ENCODE results near the gene C19orf85.
"Not testable (repeated sequence)": the region's sequence is repeated elsewhere in the genome, so short reads cannot be mapped to it uniquely, and the experiment has no call there.

Gene C19orf85

DNA sequence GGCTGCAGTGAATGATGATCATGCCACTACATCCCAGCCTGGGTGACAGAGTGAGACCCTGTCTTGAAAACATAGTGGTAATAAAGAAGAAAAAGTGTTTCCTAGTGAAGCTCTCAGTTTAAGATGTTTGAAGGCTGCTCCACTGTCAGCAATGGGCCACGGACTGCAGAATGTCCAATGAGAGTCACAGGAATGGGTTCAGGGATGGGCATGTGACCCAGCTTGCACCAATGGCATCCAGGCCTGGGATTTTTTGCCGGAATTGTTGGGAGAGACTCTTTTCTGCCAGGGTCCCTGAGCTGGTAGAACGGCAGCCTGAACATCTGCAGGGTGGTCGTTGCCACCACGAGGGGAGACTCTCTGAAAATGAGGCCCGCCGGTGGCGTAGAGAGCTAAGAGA is 27.7 kb downstream of the C19orf85 start:
- no peak for DNase-seq

DNA sequence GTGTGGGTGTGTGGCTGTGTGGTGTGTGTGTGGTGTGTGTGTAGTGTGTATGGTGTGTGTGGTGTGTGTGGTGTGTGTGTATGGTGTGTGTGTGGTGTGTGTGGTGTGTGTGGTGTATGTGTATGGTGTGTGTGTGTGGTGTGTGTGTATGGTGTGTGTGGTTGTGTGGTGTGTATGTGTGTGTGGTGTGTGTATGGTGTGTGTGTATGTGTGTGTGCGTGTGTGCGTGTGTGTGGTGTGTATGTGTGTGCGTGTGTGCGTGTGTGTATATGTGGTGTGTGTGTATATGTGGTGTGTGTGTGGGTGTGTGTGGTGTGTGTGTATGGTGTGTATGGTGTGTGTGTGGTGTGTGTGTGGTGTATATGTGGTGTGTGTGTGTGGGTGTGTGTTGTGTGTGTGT is 29.5 kb downstream of the C19orf85 start:
- DNase-seq = no peak

DNA sequence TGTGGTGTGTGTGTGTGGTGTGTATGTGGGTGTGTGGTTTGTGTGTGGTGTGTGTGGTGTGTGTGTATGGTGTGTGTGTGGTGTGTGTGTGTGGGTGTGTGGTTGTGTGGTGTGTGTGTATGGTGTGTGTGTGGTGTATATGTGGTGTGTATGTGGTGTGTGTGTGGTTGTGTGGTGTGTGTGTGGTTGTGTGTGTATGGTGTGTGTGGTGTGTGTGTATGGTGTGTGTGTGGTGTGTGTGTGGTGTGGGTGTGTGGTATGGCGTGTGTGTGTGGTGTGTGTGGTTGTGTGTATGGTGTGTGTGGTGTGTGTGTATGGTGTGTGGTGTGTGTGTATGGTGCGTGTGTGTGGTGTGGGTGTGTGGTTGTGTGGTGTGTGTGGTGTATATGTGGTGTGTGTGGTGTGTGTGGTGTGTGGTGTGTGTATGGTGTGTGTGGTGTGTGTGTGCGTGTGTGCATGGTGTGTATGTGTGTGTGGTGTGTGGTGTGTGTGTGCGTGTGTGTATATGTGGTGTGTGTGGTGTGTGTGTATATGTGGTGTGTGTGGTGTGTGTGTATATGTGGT is 30.1 kb downstream of the C19orf85 start:
- DNase-seq = no peak

DNA sequence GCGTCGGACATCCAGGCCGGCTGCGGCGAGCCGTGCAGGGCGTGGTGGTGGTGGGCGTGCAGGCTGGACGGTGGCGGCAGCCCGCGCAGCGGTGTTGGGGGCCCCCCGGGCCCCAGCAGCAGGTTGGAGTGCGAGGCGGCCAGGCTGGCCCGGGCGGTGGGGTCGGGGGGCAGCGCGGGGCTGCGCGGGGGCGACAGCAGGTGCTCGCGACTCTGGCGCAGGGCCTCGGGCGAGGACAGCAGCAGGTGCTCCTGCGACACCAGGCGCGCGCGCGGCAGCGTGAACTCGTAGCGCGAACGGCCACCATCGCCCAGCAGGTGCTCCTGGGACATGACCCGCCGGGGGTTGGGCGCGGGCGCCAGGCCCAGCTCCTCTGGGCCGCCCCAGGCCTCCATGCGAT is 31.3 kb downstream of the C19orf85 start:
- no peak for DNase-seq

DNA sequence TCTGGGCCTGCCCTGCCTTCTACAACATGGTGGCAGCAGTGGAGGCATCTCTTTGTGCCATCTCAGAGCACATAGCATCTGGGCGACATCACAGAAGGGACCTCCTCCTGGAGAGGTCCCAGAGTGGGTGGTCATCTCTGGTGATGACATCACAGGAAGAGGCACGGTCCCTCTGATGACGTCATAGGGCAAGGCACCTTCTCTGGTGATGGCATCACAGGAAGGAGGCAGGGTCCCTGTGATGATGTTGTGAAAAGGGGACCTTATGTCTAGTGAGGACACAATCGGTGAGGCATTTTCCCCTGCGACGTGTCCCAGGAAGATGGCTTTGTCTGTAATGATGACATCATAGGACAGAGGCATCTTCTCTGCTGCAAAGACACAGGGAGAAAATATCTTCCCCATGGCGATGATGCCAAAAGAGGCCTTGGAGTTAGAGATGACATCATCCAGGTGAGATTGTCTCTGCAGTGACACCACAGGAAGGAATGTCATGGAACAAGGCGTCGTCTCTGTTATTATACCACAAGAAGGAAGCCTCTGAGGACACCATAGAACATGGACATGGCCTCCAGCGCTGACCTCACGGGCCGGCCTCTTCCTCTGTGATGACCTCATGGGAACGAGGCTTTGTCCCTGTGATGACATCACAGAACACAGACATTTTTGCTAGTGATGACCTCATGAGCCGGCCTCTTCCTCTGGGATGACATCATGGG is 32.2 kb downstream of the C19orf85 start:
- no peak for DNase-seq

DNA sequence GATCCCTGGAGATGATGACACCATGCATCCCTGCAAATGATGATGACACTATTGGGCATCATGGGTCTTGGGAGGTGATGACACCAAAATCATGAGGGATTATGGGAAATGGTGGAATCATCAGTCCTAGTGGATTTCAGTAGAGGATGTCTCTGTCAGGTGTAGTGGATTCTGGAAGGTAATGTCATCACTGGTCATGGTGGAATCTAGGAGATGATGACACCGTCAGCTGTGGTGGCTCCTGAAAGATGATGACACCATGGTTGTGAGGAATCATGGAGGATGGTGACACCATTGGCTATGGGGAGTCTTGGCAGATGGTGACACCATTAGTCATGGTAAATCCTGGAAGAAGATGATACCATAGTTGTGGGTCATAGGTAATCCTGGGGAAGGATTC is 33.4 kb downstream of the C19orf85 start:
- no peak for DNase-seq

DNA sequence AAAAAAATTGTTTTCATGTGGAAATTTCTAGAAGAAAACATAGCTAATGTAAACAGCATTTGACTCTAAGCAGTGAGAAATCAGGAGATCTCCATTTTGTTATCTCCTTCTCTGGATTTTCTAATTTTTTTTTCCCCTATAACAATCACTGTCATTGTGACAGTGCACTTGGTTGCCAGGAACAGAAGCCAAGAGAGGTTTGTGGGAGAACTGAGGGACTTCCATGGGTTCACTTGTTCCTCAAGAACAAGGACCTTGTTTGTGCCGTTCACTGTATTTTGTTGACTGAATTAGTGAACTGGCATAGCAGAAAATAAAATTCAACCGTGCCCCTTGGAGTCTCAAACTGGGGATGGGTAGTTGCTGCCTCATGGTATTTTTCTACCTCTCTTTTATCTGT is 38.5 kb downstream of the C19orf85 start:
- DNase-seq = no peak

DNA sequence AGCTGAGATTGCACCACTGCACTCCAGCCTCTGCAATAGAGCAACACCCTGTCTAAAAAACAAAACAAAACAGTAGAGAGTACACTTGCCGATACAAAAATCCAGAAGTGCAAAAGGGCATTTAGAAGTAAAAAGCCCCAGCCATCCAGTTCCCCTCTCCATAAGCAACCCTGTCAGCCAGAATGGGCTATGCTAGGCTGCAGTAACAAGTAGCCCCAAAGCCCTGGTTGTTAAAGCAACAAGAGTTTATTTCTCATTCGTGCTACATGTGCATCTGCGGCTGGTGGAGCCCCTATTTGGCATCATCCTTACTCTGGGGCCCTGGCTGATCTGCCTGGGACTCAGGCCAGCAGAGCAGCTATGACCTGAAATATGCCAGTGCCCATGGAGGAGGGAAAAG is 40.0 kb downstream of the C19orf85 start:
- no peak for DNase-seq

DNA sequence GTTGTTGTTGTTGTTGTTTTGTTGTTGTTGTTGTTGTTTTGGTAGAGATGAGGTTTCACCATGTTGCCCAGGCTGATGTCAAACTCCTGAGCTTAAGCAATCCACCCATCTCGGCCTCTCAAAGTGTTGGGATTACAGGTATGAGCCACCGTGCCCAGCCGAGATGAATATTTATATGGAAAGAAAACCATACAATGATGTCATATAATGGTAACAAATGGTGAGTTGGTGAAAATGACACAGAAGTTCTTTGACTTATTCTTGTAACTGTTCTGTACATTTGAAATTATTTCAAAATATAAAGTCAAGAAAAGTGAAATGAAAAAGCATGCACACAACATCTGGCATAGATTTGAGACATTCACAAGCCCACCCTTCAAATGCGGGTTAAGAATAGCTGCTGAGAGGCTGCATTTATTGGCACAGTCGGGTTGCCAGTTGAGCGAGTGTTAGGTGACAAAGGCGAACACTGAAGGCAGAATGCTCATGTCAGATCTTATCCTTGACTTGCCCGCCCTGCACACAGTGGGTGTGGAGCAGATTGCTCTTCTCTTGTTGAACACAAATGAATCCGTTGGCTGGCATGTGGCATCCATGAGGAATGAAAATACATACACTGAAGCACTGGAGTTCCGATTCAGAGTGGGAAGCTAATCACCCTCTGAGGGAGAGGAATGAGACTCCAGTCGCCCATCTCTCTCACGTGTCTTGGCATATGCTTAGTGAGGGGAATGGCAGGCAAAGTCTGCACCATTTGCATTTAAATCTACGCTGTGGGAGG is 41.1 kb downstream of the C19orf85 start:
- no peak for DNase-seq

DNA sequence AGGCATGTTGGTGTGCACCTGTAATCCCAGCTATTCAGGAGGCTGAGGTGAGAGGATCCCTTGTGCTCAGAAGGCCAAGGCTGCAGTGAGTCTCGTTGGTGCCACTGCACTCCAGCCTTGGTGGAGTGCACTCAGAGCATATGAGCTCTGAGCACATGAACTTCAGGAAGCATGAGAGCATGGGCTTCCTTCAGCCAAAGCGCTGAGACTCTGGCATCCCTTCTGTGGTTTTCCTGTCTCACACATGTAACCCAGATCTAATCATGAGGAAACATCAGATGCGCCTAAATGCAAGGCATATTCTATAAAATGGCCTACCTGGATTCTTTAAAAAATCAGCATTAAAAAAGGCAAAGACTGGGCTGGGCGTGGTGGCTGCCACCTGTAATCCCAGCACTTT is 43.3 kb downstream of the C19orf85 start:
- DNase-seq = not testable (repeated sequence)

DNA sequence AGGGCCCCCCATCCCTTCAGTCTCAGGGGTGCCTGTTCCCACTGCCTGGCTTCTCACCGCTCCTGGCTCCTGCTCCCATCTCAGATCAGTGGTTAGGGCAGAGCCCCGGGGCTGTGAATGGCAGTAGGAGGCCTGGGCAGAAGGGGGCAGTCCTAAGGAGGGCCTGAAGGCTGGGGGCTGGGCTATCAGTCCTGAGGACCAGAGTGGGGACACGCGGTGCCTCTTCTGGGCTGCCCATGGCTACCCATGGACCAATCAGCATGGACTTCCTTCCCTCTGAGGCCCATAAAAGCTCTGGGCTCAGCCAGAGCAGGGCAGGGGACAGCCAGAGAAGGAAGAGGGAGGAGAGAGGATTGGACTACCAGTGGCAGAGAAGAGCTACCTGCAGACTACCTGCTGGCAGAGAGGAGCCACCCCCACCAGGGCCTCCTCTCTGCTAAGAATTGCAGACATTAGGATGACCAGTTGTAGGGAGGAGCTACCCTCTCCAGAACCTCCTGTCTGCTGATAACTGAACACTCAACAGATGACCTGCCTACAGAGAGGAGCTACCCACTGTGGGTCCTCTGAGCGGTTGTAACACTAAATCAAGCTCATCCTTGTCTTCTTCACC is 44.8 kb downstream of the C19orf85 start:
- DNase-seq = no peak

DNA sequence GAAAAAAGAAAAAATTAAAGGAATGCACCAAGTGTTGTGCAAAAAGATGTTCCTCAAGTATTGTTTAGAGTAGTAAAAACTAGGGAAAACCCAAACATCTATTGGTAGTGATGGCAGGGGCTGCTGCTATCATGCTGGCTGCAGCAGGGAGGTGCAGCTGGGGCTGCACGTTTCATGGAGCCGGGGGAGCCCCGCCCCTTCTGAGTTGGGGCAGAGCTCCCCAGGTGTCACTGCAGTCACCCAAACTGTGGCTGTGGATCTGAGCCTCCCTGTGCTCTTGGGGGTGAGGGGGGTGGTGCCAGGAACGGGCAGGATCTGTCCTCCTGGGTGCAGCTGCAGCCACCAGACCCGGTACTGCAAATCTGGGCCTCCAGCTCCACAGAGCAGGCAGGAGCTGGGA is 45.4 kb downstream of the C19orf85 start:
- DNase-seq = no peak

DNA sequence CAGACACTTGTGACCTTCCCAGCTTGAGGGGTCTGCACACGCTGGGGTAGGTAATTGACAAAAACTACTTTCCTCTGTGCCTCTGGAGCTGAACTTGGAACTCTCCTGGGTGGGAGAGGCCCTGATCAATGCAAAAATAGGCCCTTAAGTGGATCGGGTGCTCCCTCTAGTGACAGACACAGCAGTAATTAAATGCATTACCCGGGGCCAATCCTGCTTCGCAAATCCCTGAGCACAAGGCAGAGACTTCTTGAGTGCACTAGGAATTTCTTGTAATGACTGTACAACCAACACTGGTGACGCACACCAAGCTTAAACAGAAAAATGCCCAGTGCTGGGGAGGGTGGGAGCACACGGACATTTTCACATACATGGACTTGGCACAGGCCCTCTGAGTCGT is 46.4 kb downstream of the C19orf85 start:
- DNase-seq = peak; percentile 47 to 49

All from stimulated activated CD4-positive, alpha-beta T cell treated with anti-CD3 and anti-CD28 coated beads, Interleukin-2, amount 100 ng/mL, for 48 hours (primary cell).